IMR-90 (cell line): Measurements from ENCODE around the gene HOXC6. TPM values are rescaled to one million over a fixed set of nuclear protein-coding genes. Genes with fewer than 3 reads are reported as not detected.

Experiments used
- ATAC-seq: fragments of 200-7000 bp; cut with Tn5 transposase; 2 replicates; pipeline ENCODE4 v1.9.1; 2020; ENCODE audit warnings: low read depth, mild to moderate bottlenecking, moderate library complexity
- BruUV-seq: library from RNA; stranded (reverse); fragments of 400-500 nt; replicated peaks from 2 replicates; lab custom pipeline; 2021; lab: Mats Ljungman, UMichigan
- CTCF ChIA-PET: fragments of 300-600 bp; formaldehyde crosslinking; extraction: SDS; loops from one replicate; lab custom pipeline; 2021; ENCODE audit warnings: antibody characterized with exemption; lab: Yijun Ruan, JAX
- POLR2A ChIA-PET: fragments of 300-600 bp; sonication (Branson Sonifier 250); formaldehyde crosslinking; loops from one replicate; lab custom pipeline; 2022; ENCODE audit warnings: antibody characterized with exemption; ENCODE audit not compliant: unreplicated experiment; lab: Charles Lee
- DNase-seq: peaks from one replicate; pipeline ENCODE4 v3.0.0; 2013
- H2AFZ ChIP-seq: replicated peaks from 2 replicates; pipeline ENCODE3; 2013; ENCODE audit warnings: low read length, mild to moderate bottlenecking; ENCODE audit not compliant: poor library complexity
- H2AK5ac ChIP-seq: 2 replicates; pipeline ENCODE4 v1.6.1; 2013; ENCODE audit warnings: low read depth, low read length, inconsistent platforms
- H2AK9ac ChIP-seq: replicated peaks from 2 replicates; pipeline ENCODE3; 2013; ENCODE audit warnings: mild to moderate bottlenecking, low read depth, low read length, moderate library complexity; ENCODE audit not compliant: poor library complexity
- H2BK120ac ChIP-seq: 2 replicates; pipeline ENCODE4 v1.6.1; 2013; ENCODE audit warnings: low read depth, low read length, inconsistent platforms
- H2BK15ac ChIP-seq: 3 replicates; pipeline ENCODE4 v1.6.1; 2013; ENCODE audit warnings: low read depth, low read length, inconsistent platforms
- H2BK20ac ChIP-seq: 2 replicates; pipeline ENCODE4 v1.6.1; 2013; ENCODE audit warnings: low read depth, mild to moderate bottlenecking, inconsistent platforms, low read length, moderate library complexity
- H2BK5ac ChIP-seq: 2 replicates; pipeline ENCODE4 v1.6.1; 2013; ENCODE audit warnings: mild to moderate bottlenecking, low read depth, low read length, inconsistent platforms; ENCODE audit not compliant: poor library complexity, severe bottlenecking
- H3K14ac ChIP-seq: replicated peaks from 2 replicates; pipeline ENCODE4 v1.6.1; 2013; ENCODE audit warnings: low read depth, low read length, inconsistent platforms
- H3K18ac ChIP-seq: 2 replicates; pipeline ENCODE4 v1.6.1; 2013; ENCODE audit warnings: low read depth, low read length, control low read depth
- H3K23ac ChIP-seq: 2 replicates; pipeline ENCODE4 v1.6.1; 2013; ENCODE audit warnings: low read depth, low read length, inconsistent platforms
- H3K27ac ChIP-seq: 2 replicates; pipeline ENCODE4 v1.5.1; 2013; ENCODE audit warnings: mild to moderate bottlenecking, control low read depth, low read length; ENCODE audit not compliant: insufficient read depth
- H3K27me3 ChIP-seq: 2 replicates; pipeline ENCODE4 v1.6.1; 2013; ENCODE audit warnings: low read length; ENCODE audit not compliant: control insufficient read depth, insufficient read depth
- H3K36me3 ChIP-seq: 2 replicates; pipeline ENCODE4 v1.6.1; 2013; ENCODE audit warnings: low read length, mixed read lengths; ENCODE audit not compliant: control insufficient read depth, insufficient read depth
- H3K4ac ChIP-seq: 2 replicates; pipeline ENCODE4 v1.6.1; 2013; ENCODE audit warnings: low read depth, low read length, inconsistent platforms
- H3K4me1 ChIP-seq: 2 replicates; pipeline ENCODE4 v1.6.1; 2013; ENCODE audit warnings: low read length, mixed read lengths; ENCODE audit not compliant: control insufficient read depth, insufficient read depth
- H3K4me2 ChIP-seq: 2 replicates; pipeline ENCODE4 v1.6.1; 2013; ENCODE audit warnings: low read depth, mild to moderate bottlenecking, control low read depth, low read length, moderate library complexity
- H3K4me3 ChIP-seq: 2 replicates; pipeline ENCODE4 v1.5.1; 2013; ENCODE audit warnings: low read depth, mild to moderate bottlenecking, control low read depth, low read length, moderate library complexity; ENCODE audit not compliant: insufficient read depth
- H3K56ac ChIP-seq: 2 replicates; pipeline ENCODE4 v1.6.1; 2013; ENCODE audit warnings: low read length, inconsistent platforms; ENCODE audit not compliant: insufficient read depth; ENCODE audit errors: extremely low read depth
- H3K79me1 ChIP-seq, 2 experiments: 2 replicates each; pipeline ENCODE4 v1.6.1; 2013; ENCODE audit warnings: low read length in 2 of 2, inconsistent platforms in 1 of 2, low read depth in 1 of 2
- H3K9ac ChIP-seq: 2 replicates; pipeline ENCODE4 v1.6.1; 2013; ENCODE audit warnings: low read depth, low read length, control low read depth
- H3K9me1 ChIP-seq: 2 replicates; pipeline ENCODE4 v1.6.1; 2013; ENCODE audit warnings: low read length, inconsistent platforms; ENCODE audit not compliant: insufficient read depth
- H3K9me3 ChIP-seq: 2 replicates; pipeline ENCODE4 v1.6.1; 2013; ENCODE audit warnings: low read length; ENCODE audit not compliant: control insufficient read depth, insufficient read depth
- H4K20me1 ChIP-seq: 2 replicates; pipeline ENCODE4 v1.6.1; 2013; ENCODE audit warnings: low read length, inconsistent platforms; ENCODE audit not compliant: insufficient read depth
- H4K5ac ChIP-seq: 2 replicates; pipeline ENCODE4 v1.6.1; 2013; ENCODE audit warnings: mild to moderate bottlenecking, low read depth, low read length, control low read depth
- H4K8ac ChIP-seq, 2 experiments: 2 replicates each; pipeline ENCODE4 v1.6.1; 2013; ENCODE audit warnings: low read depth in 2 of 2, low read length in 2 of 2, control low read depth in 1 of 2, inconsistent platforms in 1 of 2
- H4K91ac ChIP-seq: 2 replicates; pipeline ENCODE4 v1.6.1; 2013; ENCODE audit warnings: low read depth, low read length, inconsistent platforms; ENCODE audit not compliant: insufficient read depth
- BHLHE40 ChIP-seq: fragments of 150-350 bp; IDR thresholded peaks from 2 replicates; pipeline ENCODE4 v1.6.1; 2016; ENCODE audit warnings: mild to moderate bottlenecking, low read depth, low read length
- CEBPB ChIP-seq: IDR thresholded peaks from 2 replicates; pipeline ENCODE4 v1.6.1; 2012; ENCODE audit warnings: low read depth, low read length, improper control_type of control experiment
- CHD1 ChIP-seq: IDR thresholded peaks from 2 replicates; pipeline ENCODE4 v1.6.1; 2012; ENCODE audit warnings: low read depth, low read length, improper control_type of control experiment
- CTCF ChIP-seq: conservative IDR thresholded peaks from 2 replicates; pipeline ENCODE4 v1.5.1; 2012; ENCODE audit warnings: mild to moderate bottlenecking, low read depth, low read length, improper control_type of control experiment
- FOS ChIP-seq: fragments of 150-350 bp; IDR thresholded peaks from 2 replicates; pipeline ENCODE4 v1.6.1; 2016; ENCODE audit warnings: low read depth, low read length
- MAFK ChIP-seq: IDR thresholded peaks from 2 replicates; pipeline ENCODE4 v1.6.1; 2012; ENCODE audit warnings: low read depth, low read length, improper control_type of control experiment
- MAZ ChIP-seq: IDR thresholded peaks from 2 replicates; pipeline ENCODE4 v1.6.1; 2012; ENCODE audit warnings: low read depth, mild to moderate bottlenecking, low read length, improper control_type of control experiment, moderate library complexity, borderline replicate concordance
- MXI1 ChIP-seq: IDR thresholded peaks from 2 replicates; pipeline ENCODE4 v1.6.1; 2012; ENCODE audit warnings: low read depth, mild to moderate bottlenecking, low read length, moderate library complexity, borderline replicate concordance
- NFE2L2 ChIP-seq: fragments of 150-350 bp; IDR thresholded peaks from 2 replicates; pipeline ENCODE4 v1.6.1; 2016; ENCODE audit warnings: low read depth, mild to moderate bottlenecking, low read length
- POLR2A ChIP-seq: IDR thresholded peaks from 2 replicates; pipeline ENCODE4 v1.6.1; 2012; ENCODE audit warnings: mild to moderate bottlenecking, low read depth, low read length
- RAD21 ChIP-seq: IDR thresholded peaks from 2 replicates; pipeline ENCODE4 v1.6.1; 2012; ENCODE audit warnings: low read length, improper control_type of control experiment
- RCOR1 ChIP-seq: IDR thresholded peaks from 2 replicates; pipeline ENCODE4 v1.6.1; 2012; ENCODE audit warnings: mild to moderate bottlenecking, low read length, improper control_type of control experiment; ENCODE audit not compliant: insufficient replicate concordance
- RFX5 ChIP-seq: IDR thresholded peaks from 2 replicates; pipeline ENCODE4 v1.8.0; 2012; ENCODE audit warnings: low read depth, mild to moderate bottlenecking, low read length, moderate library complexity
- SMC3 ChIP-seq: fragments of 150-350 bp; IDR thresholded peaks from 2 replicates; pipeline ENCODE4 v1.6.1; 2016; ENCODE audit warnings: low read depth, mild to moderate bottlenecking, antibody characterized with exemption, low read length, moderate library complexity
- USF2 ChIP-seq: fragments of 150-350 bp; IDR thresholded peaks from 2 replicates; pipeline ENCODE4 v1.6.1; 2017; ENCODE audit warnings: mild to moderate bottlenecking, antibody characterized with exemption, low read length, low read depth
- WGBS, 2 experiments: methylation state at CpG; one replicate each; pipeline versions ENCODE4 v1.1.5 to v1.1.7; 2013; ENCODE audit warnings: missing lambda C conversion rate in 2 of 2; ENCODE audit not compliant: insufficient read length in 1 of 2; ENCODE audit errors: extremely low coverage in 2 of 2; 5-methylcytosine and 5-hydroxymethylcytosine counted together
- dilution Hi-C: fragments of 300-500 bp; cut with HindIII; formaldehyde crosslinking; loops from one replicate; pipeline ENCODE4 v1.14.3; 2018; ENCODE audit warnings: low sequenced_read_pairs; ENCODE audit not compliant: unreplicated experiment
- in situ Hi-C: fragments of 300-500 bp; cut with MboI; formaldehyde crosslinking; loops from 3 replicates; pipeline ENCODE4 v1.14.3; 2019; ENCODE audit warnings: low sequenced_read_pairs, inconsistent platforms, mixed read lengths
- intact Hi-C: fragments of 100-400 bp; cut with micrococcal nuclease; formaldehyde crosslinking; loops from 2 replicates; pipeline ENCODE4 v1.10.0; 2022
- polyA plus RNA-seq, 3 experiments: library from polyadenylated mRNA; depleted of rRNA; stranded (reverse); fragments of >200 nt; gene quantifications; 2 replicates each; pipeline ENCODE4 v1.2.3, GENCODE V29; 2012; ENCODE audit warnings: low replicate concordance in 1 of 3
- total RNA-seq: library from RNA; depleted of rRNA; stranded (reverse); fragments of >200 nt; gene quantifications from 2 replicates; pipeline ENCODE4 v1.2.3, GENCODE V29; 2012
- TF ChIP-seq, protein P1 (sequence below): fragments of 150-350 bp; IDR thresholded peaks from 2 replicates; pipeline ENCODE4 v1.6.1; 2016; ENCODE audit warnings: low read depth, mild to moderate bottlenecking, low read length, moderate library complexity, borderline replicate concordance

Gene HOXC6
- total and polyA plus RNA-seq, 2 of the 4 experiments (the other 2 are of a cell fraction) = 1.1 TPM; not detected in 1

- Histone ChIP-seq H3K9me3 (no peaks in the 10 kb centered on the region), H2BK15ac (no peak overlapping the region), H3K9me1 (no peaks in the 10 kb centered on the region), H3K23ac (no peak overlapping the region), H3K4me2 (no peak overlapping the region), H4K91ac (no peak overlapping the region), H3K27ac (no peak overlapping the region), H2AFZ (no peak overlapping the region), H3K27me3 (peaks cover 78% of the 10 kb centered on the region), H3K4me3 (no peak overlapping the region), H4K8ac (no peak overlapping the region), H4K5ac (no peak overlapping the region), H3K9ac (no peak overlapping the region), H2BK5ac (no peak overlapping the region), H3K56ac (no peak overlapping the region), H3K79me1 (no peaks in the 10 kb centered on the region), H2AK5ac (no peak overlapping the region), H3K36me3 (no peaks in the 10 kb centered on the region), H3K18ac (no peak overlapping the region), H4K20me1 (no peaks in the 10 kb centered on the region), H2BK120ac (no peak overlapping the region), H3K4me1 (no peaks in the 10 kb centered on the region), H3K4ac (no peak overlapping the region), H2BK20ac (no peak overlapping the region), H2AK9ac (no peak overlapping the region), H3K14ac (no peak overlapping the region)
- intact Hi-C loops = no loop called here
- ChIA-PET POLR2A (no interaction called here), CTCF (no interaction called here)
- TF ChIP-seq, protein P1, sequence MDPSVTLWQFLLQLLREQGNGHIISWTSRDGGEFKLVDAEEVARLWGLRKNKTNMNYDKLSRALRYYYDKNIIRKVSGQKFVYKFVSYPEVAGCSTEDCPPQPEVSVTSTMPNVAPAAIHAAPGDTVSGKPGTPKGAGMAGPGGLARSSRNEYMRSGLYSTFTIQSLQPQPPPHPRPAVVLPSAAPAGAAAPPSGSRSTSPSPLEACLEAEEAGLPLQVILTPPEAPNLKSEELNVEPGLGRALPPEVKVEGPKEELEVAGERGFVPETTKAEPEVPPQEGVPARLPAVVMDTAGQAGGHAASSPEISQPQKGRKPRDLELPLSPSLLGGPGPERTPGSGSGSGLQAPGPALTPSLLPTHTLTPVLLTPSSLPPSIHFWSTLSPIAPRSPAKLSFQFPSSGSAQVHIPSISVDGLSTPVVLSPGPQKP = no peak
- TF ChIP-seq SMC3 (no peak), BHLHE40 (no peak), CTCF (no peak), RFX5 (no peak), USF2 (no peak), RAD21 (no peak), MAZ (no peak), POLR2A (no peak), NFE2L2 (no peak), MXI1 (no peak), MAFK (no peak), CHD1 (no peak), RCOR1 (no peak), CEBPB (no peak), FOS (no peak)
- BruUV-seq = no TSS peak
- 85% methylated on average over 2 of the region's 6 CpGs; no CpG with 5 or more reads in 1 of the 2 experiments for WGBS, 2 experiments
- dilution Hi-C loops = no loop called here
- ATAC-seq (no peak), DNase-seq (no peak)
- in situ Hi-C loops = no loop called here
Measured at GRCh38 chr12:54049108-54049507, 20.9 kb downstream of the HOXC6 start.
